Heart right ventricle (tissue), 16 donors: ENCODE results near the gene RIN3. TPM values are rescaled to one million over a fixed set of nuclear protein-coding genes. Genes with fewer than 3 reads are reported as not detected.

ENCODE experiments used
- ATAC-seq, 8 donors: fragments of 200-7000 bp; cut with Tn5 transposase; one replicate each; pipeline ENCODE4 v1.9.1; 2020; ENCODE audit warnings: mild to moderate bottlenecking in 8 of 8, moderate library complexity in 8 of 8, moderate number of reproducible peaks in 1 of 8
- DNase-seq, 2 donors: peaks; one replicate each; pipeline ENCODE4 v3.0.0-alpha.2; 2020
- H3K27ac ChIP-seq, 10 donors: fragments of 200-600 bp; sonication (generic) in 2 of 10; one replicate each; pipeline versions ENCODE4 v1.5.0 to v1.8.0; 2020 to 2022; ENCODE audit warnings: mild to moderate bottlenecking in 3 of 10
- H3K27me3 ChIP-seq, 7 donors: fragments of 200-600 bp; one replicate each; pipeline ENCODE4 v1.8.0; 2021 to 2022; ENCODE audit warnings: mild to moderate bottlenecking in 2 of 7
- H3K36me3 ChIP-seq, 9 donors: fragments of 200-600 bp; sonication (generic) in 1 of 9; one replicate each; pipeline versions ENCODE4 v1.5.0 to v1.8.0; 2020 to 2022; ENCODE audit warnings: mild to moderate bottlenecking in 2 of 9
- H3K4me1 ChIP-seq, 9 donors: fragments of 200-600 bp; sonication (generic) in 1 of 9; one replicate each; pipeline versions ENCODE4 v1.5.0 to v1.8.0; 2020 to 2022; ENCODE audit warnings: mild to moderate bottlenecking in 4 of 9
- H3K4me3 ChIP-seq, 10 donors: fragments of 200-600 bp; sonication (generic) in 2 of 10; one replicate each; pipeline versions ENCODE4 v1.5.0 to v1.8.0; 2020 to 2022; ENCODE audit warnings: mild to moderate bottlenecking in 7 of 10, moderate library complexity in 2 of 10
- H3K9me3 ChIP-seq, 11 donors: fragments of 200-600 bp in 10 of 11; sonication (generic) in 2 of 11; one replicate each; pipeline versions ENCODE4 v1.5.0 to v1.8.0; 2013 to 2022; ENCODE audit warnings: mild to moderate bottlenecking in 2 of 11, control low read depth in 1 of 11, moderate library complexity in 1 of 11
- WGBS, 2 donors: extraction: QIAGEN DNeasy Blood & Tissue Kit; methylation state at CpG; one replicate each; pipeline ENCODE4 v1.1.7; 2013; ENCODE audit warnings: inconsistent platforms in 1 of 2; 5-methylcytosine and 5-hydroxymethylcytosine counted together
- intact Hi-C, 10 donors: fragments of 100-400 bp; cut with DNase I; formaldehyde crosslinking; loops; one replicate each; pipeline versions ENCODE4 v1.11.1 to v1.14.2; 2022
- long read RNA-seq, 3 donors: library from polyadenylated mRNA; unstranded; transcript quantifications; one replicate each; pipeline ENCODE4 v2.0.0, GENCODE V29; 2020 to 2021
- polyA plus RNA-seq, 2 donors: library from polyadenylated mRNA; stranded (reverse); fragments of 200-250 nt; gene quantifications; one replicate each; pipeline ENCODE4 v1.2.3, GENCODE V29; 2013
- total RNA-seq, 10 donors: library from RNA; stranded (reverse); fragmentation: NEBNext Ultra II Directional in 3 of 10; extraction: Animal tissue kit (Norgen Biotek cat#: 25700) in 3 of 10; gene quantifications; one replicate each; pipeline versions ENCODE4 v1.2.1 to v1.2.4, GENCODE V29; 2021 to 2023
- TF ChIP-seq, protein P1 (sequence below), 9 donors: fragments of 200-600 bp; sonication (generic) in 2 of 9; IDR thresholded peaks; one replicate each; pipeline versions ENCODE4 v1.5.0 to v1.8.0; 2021 to 2022; ENCODE audit warnings: antibody characterized with exemption in 9 of 9, mild to moderate bottlenecking in 5 of 9, moderate library complexity in 1 of 9
- donor health status: Arrhythmogenic right ventricular cardiomyopathy.
- donor health status: ischemic (EF 13 %, LVEDD 7.1; RV severe dilation, severe dysfunction).
- donor health status: healthy with polysubstance abuse.
- donor health status: DM: no; HTN: yes; CAD: no.
- donor health status: DM: no; HTN: no; CAD: no.
- donor health status: ischemic (EF 25% LVEDD 6.9; RV normal size, moderate dysfunction).
- donor health status: ischemic (EF 25% LVEDD 5.7; RV mildly dilated, moderate dysfunction).
- donor health status: healthy.
- donor health status: DM: yes; HTN: yes; CAD: no.
- donor health status: Ischemic cardiomyopathy.
- donor health status: ischemic (EF 35%, LVEDD 5.7; RV mildly dilated, moderate dysfunction).
- donor health status: nonischemic (EF 11% LVEDD 7.7; RV severe dilation, severe dysfunction).
- donor health status: DM: yes; HTN: yes; CAD: no.
- donor health status: PGD.
- donor health status: ischemic (EF 29% LVEDD 5.4; RV normal size, mild dysfunction).
- donor health status: nonischemic (EF 23%, LVEDD 6.1; RV moderate dilation, normal function).

RIN3 gene, protein sequence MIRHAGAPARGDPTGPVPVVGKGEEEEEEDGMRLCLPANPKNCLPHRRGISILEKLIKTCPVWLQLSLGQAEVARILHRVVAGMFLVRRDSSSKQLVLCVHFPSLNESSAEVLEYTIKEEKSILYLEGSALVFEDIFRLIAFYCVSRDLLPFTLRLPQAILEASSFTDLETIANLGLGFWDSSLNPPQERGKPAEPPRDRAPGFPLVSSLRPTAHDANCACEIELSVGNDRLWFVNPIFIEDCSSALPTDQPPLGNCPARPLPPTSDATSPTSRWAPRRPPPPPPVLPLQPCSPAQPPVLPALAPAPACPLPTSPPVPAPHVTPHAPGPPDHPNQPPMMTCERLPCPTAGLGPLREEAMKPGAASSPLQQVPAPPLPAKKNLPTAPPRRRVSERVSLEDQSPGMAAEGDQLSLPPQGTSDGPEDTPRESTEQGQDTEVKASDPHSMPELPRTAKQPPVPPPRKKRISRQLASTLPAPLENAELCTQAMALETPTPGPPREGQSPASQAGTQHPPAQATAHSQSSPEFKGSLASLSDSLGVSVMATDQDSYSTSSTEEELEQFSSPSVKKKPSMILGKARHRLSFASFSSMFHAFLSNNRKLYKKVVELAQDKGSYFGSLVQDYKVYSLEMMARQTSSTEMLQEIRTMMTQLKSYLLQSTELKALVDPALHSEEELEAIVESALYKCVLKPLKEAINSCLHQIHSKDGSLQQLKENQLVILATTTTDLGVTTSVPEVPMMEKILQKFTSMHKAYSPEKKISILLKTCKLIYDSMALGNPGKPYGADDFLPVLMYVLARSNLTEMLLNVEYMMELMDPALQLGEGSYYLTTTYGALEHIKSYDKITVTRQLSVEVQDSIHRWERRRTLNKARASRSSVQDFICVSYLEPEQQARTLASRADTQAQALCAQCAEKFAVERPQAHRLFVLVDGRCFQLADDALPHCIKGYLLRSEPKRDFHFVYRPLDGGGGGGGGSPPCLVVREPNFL
- total RNA-seq (10 to 100 TPM in 8 of 10 donors, 1 to 10 TPM in 2; 9.4 to 24.0 (median 12.7) TPM), polyA plus RNA-seq (1 to 10 TPM; 7.2 to 9.0 TPM)
- long read RNA-seq, donor 1, partial matches to known transcripts = 14 of 17 reads
- long read RNA-seq, donor 1, other reads (novel, unspliced or antisense) = 2 of 17 reads
- long read RNA-seq, donor 2, partial matches to known transcripts = 13 of 16 reads
- long read RNA-seq, donor 2, other reads (novel, unspliced or antisense) = 3 of 16 reads
- long read RNA-seq, donor 3, partial matches to known transcripts = 20 of 22 reads
- long read RNA-seq, donor 3, other reads (novel, unspliced or antisense) = 2 of 22 reads

DNA sequence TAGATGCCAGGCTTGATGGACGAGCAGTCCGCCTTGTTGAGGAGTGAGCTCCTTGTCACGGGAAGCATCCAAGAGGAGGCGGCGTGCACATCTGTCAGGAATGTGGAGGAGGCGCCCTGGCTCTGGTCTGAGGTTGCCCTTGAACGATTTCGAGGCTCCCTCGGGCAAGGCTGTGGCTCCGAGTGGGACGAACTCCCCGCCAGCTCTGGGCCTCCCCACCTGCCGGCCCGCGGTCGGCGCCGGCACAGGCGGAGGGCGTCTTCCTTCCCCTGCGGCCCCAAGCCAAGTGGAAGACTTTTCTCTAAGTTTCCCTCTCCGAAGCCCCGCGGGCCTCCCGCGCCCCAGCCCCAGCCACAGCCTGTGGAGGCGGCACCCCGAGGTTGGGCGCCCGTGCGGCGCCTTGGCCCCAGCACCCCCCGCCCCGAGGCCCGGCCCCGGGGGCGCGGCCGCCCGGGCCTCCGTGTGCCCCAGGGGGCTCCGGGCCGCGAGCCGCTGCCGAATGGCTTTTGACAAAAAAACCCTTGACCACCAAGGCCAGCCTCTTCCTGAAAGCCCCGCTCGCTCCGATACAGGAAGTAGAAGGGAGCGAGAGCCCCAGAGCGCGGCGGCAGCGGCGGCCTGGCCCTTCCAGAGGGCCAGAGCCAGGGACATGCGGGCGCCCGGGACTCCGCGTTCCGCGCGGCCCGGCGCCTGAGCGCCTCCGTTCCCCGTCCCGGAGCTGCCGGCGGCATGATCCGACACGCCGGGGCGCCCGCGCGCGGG is at the start of gene RIN3:
Gene RIN3, plus strand, starts transcription at position 578 of the 762 bp plus-strand sequence. Its CDS starts 152 bp downstream, at position 730.
- 4% methylated on average over 78 to 79 of the region's 79 CpGs for WGBS, 2 donors
- TF ChIP-seq, protein P1, sequence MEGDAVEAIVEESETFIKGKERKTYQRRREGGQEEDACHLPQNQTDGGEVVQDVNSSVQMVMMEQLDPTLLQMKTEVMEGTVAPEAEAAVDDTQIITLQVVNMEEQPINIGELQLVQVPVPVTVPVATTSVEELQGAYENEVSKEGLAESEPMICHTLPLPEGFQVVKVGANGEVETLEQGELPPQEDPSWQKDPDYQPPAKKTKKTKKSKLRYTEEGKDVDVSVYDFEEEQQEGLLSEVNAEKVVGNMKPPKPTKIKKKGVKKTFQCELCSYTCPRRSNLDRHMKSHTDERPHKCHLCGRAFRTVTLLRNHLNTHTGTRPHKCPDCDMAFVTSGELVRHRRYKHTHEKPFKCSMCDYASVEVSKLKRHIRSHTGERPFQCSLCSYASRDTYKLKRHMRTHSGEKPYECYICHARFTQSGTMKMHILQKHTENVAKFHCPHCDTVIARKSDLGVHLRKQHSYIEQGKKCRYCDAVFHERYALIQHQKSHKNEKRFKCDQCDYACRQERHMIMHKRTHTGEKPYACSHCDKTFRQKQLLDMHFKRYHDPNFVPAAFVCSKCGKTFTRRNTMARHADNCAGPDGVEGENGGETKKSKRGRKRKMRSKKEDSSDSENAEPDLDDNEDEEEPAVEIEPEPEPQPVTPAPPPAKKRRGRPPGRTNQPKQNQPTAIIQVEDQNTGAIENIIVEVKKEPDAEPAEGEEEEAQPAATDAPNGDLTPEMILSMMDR (IDR thresholded peaks at IDR 0.05) = no peak
- Histone ChIP-seq H3K27ac (peak within 1 kb of the TSS; percentile 64 to 98 (median 93)), H3K36me3 (no peaks in the 10 kb centered on the region), H3K4me3 (peak within 1 kb of the TSS; percentile 54 to 97 (median 80)), H3K27me3 (peaks cover 0 to 4% (median 0%) of the 10 kb centered on the region in 7 donors), H3K9me3 (no peaks in the 10 kb centered on the region), H3K4me1 (peaks cover 0 to 66% (median 39%) of the 10 kb centered on the region in 9 donors)
- ATAC-seq (peak; percentile 62 to 85 (median 75)), DNase-seq (peak; percentile 66 to 67)
- intact Hi-C loops = loop anchor here in 4 of 10 donors (2.0 to 5.0 kb wide), 3 partner anchors 27 to 56 kb away; no protein-coding TSS in a partner anchor

DNA sequence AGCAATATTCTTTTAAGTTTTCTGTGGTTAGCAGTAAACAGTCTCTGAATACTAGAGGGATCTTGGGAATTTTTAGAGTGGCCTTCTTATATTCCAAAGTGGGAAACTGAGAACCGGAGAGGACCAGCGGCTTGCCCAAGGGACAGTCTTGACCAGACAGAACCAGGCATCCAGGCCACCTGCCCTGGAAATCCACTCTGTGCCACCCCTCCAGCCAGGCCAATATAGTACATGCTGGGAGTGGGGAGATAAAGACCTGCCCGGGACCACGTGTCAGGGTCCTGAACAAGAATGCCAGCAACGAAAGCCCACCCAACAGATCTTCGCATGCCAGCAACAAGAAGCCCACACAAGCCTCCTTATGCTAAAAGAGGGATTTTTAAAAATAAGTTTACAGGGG is 49.4 kb upstream of the RIN3 start:
- Histone ChIP-seq H3K36me3 (no peaks in the 10 kb centered on the region), H3K9me3 (peaks cover 0 to 17% (median 5%) of the 10 kb centered on the region in 11 donors), H3K4me3 (no peak overlapping the region), H3K4me1 (peaks cover 11 to 42% (median 35%) of the 10 kb centered on the region in 9 donors), H3K27me3 (peaks cover 0 to 7% (median 0%) of the 10 kb centered on the region in 7 donors), H3K27ac (no peak overlapping the region)
- intact Hi-C loops = loop anchor here in 4 of 10 donors (5.0 to 10.0 kb wide), 4 partner anchors 48 to 221 kb away; partner anchors contain the start of gene RIN3 (in 1 of the 4)
- DNase-seq = no peak
- TF ChIP-seq, protein P1 (IDR thresholded peaks at IDR 0.05) = no peak
- no peak for ATAC-seq
- 94 to 95% methylated on average over 6 of the region's 6 CpGs for WGBS, 2 donors

DNA sequence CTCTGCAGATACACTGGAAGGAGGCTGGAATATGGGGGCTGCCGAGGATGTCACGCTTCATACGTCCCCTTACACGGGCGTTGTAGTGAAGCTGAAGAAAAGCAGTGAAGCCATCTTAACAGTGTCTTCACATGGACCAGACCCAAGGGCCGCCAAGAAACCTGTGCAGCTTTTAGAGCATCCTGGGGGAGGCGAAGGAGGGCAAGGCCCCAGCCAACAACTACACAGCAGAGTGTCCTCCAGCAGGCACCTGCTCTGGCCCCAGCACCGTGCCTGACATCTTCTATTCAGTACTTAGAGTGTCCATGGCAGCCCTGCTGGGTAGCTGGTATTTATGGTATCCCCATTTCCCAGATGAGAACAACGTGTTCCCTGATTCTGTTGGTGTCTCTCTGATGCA is 48.9 kb upstream of the RIN3 start:
- H3K9me3 ChIP-seq = peaks cover 0 to 22% (median 5%) of the 10 kb centered on the region in 11 donors
- intact Hi-C loops = loop anchor here in 4 of 10 donors (5.0 to 10.0 kb wide), 4 partner anchors 48 to 220 kb away; partner anchors contain the start of gene RIN3 (in 1 of the 4)
- H3K27me3 ChIP-seq = peaks cover 0 to 7% (median 0%) of the 10 kb centered on the region in 7 donors
- no peak overlapping the region for H3K27ac ChIP-seq
- H3K36me3 ChIP-seq = no peaks in the 10 kb centered on the region
- DNase-seq = no peak
- 93 to 94% methylated on average over 9 of the region's 9 CpGs for WGBS, 2 donors
- no peak overlapping the region for H3K4me3 ChIP-seq
- TF ChIP-seq, protein P1 (IDR thresholded peaks at IDR 0.05) = no peak
- ATAC-seq = no peak
- H3K4me1 ChIP-seq = peaks cover 11 to 37% (median 32%) of the 10 kb centered on the region in 9 donors
